Measurements from ENCODE around the gene TMEM192.
A peak's percentile ranks its signal among the peaks of the same experiment; 100 is the strongest.
"Not testable (repeated sequence)": the region's sequence is repeated elsewhere in the genome, so short reads cannot be mapped to it uniquely, and the experiment has no call there.

Gene TMEM192

GRCh38 chr4:165124488-165124887 is 11.8 kb upstream of the TMEM192 start:
- peak in 1 of 2 experiments; percentile 1 for DNase-seq
- no peak for TF ChIP-seq GATA1 (IDR thresholded peaks at IDR 0.05; ENCODE audit: low read depth, low read length)
- no peak for TF ChIP-seq POLR2A (IDR thresholded peaks at IDR 0.05; ENCODE audit: low read length)

GRCh38 chr4:165118256-165118909 is 5.7 kb upstream of the TMEM192 start:
- TF ChIP-seq GATA1 (IDR thresholded peaks at IDR 0.05; ENCODE audit: low read depth, low read length) (no peak), POLR2A (IDR thresholded peaks at IDR 0.05; ENCODE audit: low read length) (no peak)
- no peak for DNase-seq

GRCh38 chr4:165115301-165115700 is 2.6 kb upstream of the TMEM192 start:
- DNase-seq: no peak
- no peak for TF ChIP-seq GATA1 (IDR thresholded peaks at IDR 0.05; ENCODE audit: low read depth, low read length)
- no peak for TF ChIP-seq POLR2A (IDR thresholded peaks at IDR 0.05; ENCODE audit: low read length)

- no peak for TF ChIP-seq GATA1 (IDR thresholded peaks at IDR 0.05; ENCODE audit: low read depth, low read length)
- TF ChIP-seq POLR2A (IDR thresholded peaks at IDR 0.05; ENCODE audit: low read length): no peak
- DNase-seq: no peak
Measured at GRCh38 chr4:165111906-165112367, 723 bp downstream of the TMEM192 start.

- no peak for TF ChIP-seq POLR2A (IDR thresholded peaks at IDR 0.05; ENCODE audit: low read length)
- no peak for TF ChIP-seq GATA1 (IDR thresholded peaks at IDR 0.05; ENCODE audit: low read depth, low read length)
- DNase-seq: no peak
Measured at GRCh38 chr4:165106518-165106917, 6.1 kb downstream of the TMEM192 start.

GRCh38 chr4:165101641-165102040 is 11.0 kb downstream of the TMEM192 start:
- TF ChIP-seq GATA1 (IDR thresholded peaks at IDR 0.05; ENCODE audit: low read depth, low read length) (no peak), POLR2A (IDR thresholded peaks at IDR 0.05; ENCODE audit: low read length) (no peak)
- no peak for DNase-seq

GRCh38 chr4:165096776-165097175 is 15.9 kb downstream of the TMEM192 start:
- TF ChIP-seq POLR2A (IDR thresholded peaks at IDR 0.05; ENCODE audit: low read length): no peak
- TF ChIP-seq GATA1 (IDR thresholded peaks at IDR 0.05; ENCODE audit: low read depth, low read length): no peak
- peak; percentile 2 to 15 for DNase-seq

GRCh38 chr4:165095291-165095690 is 17.4 kb downstream of the TMEM192 start:
- DNase-seq: no peak
- TF ChIP-seq POLR2A (IDR thresholded peaks at IDR 0.05; ENCODE audit: low read length) (no peak), GATA1 (IDR thresholded peaks at IDR 0.05; ENCODE audit: low read depth, low read length) (no peak)

- no peak for TF ChIP-seq GATA1 (IDR thresholded peaks at IDR 0.05; ENCODE audit: low read depth, low read length)
- no peak for TF ChIP-seq POLR2A (IDR thresholded peaks at IDR 0.05; ENCODE audit: low read length)
- DNase-seq: no peak
Measured at GRCh38 chr4:165094873-165095272, 17.8 kb downstream of the TMEM192 start.

- DNase-seq: not testable (repeated sequence)
Measured at GRCh38 chr4:165092187-165092586, 20.5 kb downstream of the TMEM192 start.

GRCh38 chr4:165088366-165088765 is 24.3 kb downstream of the TMEM192 start:
- DNase-seq: no peak
- TF ChIP-seq POLR2A (IDR thresholded peaks at IDR 0.05; ENCODE audit: low read length) (no peak), GATA1 (IDR thresholded peaks at IDR 0.05; ENCODE audit: low read depth, low read length) (no peak)

GRCh38 chr4:165085946-165086345 is 26.7 kb downstream of the TMEM192 start:
- TF ChIP-seq GATA1 (IDR thresholded peaks at IDR 0.05; ENCODE audit: low read depth, low read length) (no peak), POLR2A (IDR thresholded peaks at IDR 0.05; ENCODE audit: low read length) (no peak)
- no peak for DNase-seq

GRCh38 chr4:165084787-165085186 is 27.9 kb downstream of the TMEM192 start:
- DNase-seq: not testable (repeated sequence)

GRCh38 chr4:165079476-165079875 is 33.2 kb downstream of the TMEM192 start:
- TF ChIP-seq POLR2A (IDR thresholded peaks at IDR 0.05; ENCODE audit: low read length): no peak
- TF ChIP-seq GATA1 (IDR thresholded peaks at IDR 0.05; ENCODE audit: low read depth, low read length): no peak
- peak in 1 of 2 experiments; percentile 13 for DNase-seq

- TF ChIP-seq GATA1 (IDR thresholded peaks at IDR 0.05; ENCODE audit: low read depth, low read length) (no peak), POLR2A (IDR thresholded peaks at IDR 0.05; ENCODE audit: low read length) (no peak)
- DNase-seq: no peak
Measured at GRCh38 chr4:165077034-165077578, 35.6 kb downstream of the TMEM192 start.

- DNase-seq: not testable (repeated sequence)
Measured at GRCh38 chr4:165073346-165073745, 39.3 kb downstream of the TMEM192 start.

Data from erythroblast (primary cell).